GM12875 (cell line): ENCODE results near the gene LIMK1.

ENCODE experiments used
- H3K4me3 ChIP-seq: one replicate; pipeline ENCODE4 v1.5.1; 2011; ENCODE audit warnings: low read depth, low read length, control low read depth
- TF ChIP-seq, protein P1 (sequence below): IDR thresholded peaks from 2 replicates; pipeline ENCODE4 v1.5.1; 2011; ENCODE audit warnings: low read depth, mild to moderate bottlenecking, control low read depth, inconsistent platforms, low read length, moderate library complexity, borderline replicate concordance; ENCODE audit not compliant: insufficient read depth

Gene LIMK1

GRCh38 chr7:74051193-74051592 lies 32.4 kb upstream of the LIMK1 start:
- TF ChIP-seq, protein P1, sequence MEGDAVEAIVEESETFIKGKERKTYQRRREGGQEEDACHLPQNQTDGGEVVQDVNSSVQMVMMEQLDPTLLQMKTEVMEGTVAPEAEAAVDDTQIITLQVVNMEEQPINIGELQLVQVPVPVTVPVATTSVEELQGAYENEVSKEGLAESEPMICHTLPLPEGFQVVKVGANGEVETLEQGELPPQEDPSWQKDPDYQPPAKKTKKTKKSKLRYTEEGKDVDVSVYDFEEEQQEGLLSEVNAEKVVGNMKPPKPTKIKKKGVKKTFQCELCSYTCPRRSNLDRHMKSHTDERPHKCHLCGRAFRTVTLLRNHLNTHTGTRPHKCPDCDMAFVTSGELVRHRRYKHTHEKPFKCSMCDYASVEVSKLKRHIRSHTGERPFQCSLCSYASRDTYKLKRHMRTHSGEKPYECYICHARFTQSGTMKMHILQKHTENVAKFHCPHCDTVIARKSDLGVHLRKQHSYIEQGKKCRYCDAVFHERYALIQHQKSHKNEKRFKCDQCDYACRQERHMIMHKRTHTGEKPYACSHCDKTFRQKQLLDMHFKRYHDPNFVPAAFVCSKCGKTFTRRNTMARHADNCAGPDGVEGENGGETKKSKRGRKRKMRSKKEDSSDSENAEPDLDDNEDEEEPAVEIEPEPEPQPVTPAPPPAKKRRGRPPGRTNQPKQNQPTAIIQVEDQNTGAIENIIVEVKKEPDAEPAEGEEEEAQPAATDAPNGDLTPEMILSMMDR, result no peak
- H3K4me3 ChIP-seq, result no peak overlapping the region

DNA sequence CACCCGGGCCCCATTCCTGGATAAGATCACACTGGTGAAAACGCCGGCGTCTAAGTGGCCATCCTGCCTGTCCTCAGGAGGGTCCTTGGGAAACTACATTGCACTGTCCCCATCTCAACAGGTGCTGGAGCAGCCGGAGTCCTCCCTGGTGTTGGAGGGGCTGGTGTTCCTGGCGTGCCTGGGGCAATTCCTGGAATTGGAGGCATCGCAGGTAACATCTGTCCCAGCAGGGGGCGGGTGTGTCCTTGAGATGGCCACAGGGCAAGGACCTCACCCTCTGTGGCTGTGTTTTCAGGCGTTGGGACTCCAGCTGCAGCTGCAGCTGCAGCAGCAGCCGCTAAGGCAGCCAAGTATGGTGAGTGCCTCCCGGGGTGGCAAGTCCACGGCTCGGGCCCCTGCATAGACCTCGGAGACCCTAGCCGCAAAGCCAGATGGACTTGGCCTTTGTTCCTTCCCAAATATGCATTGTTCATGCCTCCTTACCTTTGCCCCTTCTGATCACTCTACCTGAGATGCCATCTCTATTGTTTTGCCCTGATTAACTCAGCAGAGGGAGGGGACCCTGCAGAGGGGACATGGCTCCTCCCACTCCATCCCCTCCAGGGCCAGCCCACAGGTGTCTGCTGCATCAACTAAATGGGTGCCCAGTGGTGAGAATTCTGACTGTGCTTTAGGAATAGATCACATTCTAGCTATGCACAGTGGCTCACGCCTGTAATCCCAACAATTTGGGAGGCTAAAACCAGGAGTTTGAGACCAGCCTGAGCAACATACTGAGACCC lies 31.8 kb upstream of the LIMK1 start:
- no peak overlapping the region for H3K4me3 ChIP-seq
- TF ChIP-seq, protein P1, result peak; percentile 39; the same call in 1 of the 2 replicates

DNA sequence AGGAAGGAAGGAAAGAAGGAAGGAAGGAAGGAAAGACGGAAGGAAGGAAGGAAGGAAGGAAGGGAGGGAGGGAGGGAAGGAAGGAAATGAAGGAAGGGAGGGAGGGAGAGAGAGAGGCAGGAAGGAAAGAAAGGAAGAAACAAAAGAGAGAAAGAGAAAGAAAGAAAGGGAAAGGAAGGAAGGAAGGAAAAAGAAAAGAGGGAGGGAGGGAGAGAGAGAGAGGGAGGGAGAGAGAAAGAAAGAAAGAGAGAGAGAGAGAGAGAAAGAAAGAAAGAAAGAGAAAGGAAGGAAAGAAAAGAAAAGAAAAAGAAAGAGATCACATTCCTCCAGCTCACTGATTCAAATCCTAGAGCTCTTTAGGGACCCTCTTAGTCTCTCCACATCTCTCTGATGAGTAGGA lies 31.0 kb upstream of the LIMK1 start:
- no peak overlapping the region for H3K4me3 ChIP-seq
- TF ChIP-seq, protein P1, result no peak

DNA sequence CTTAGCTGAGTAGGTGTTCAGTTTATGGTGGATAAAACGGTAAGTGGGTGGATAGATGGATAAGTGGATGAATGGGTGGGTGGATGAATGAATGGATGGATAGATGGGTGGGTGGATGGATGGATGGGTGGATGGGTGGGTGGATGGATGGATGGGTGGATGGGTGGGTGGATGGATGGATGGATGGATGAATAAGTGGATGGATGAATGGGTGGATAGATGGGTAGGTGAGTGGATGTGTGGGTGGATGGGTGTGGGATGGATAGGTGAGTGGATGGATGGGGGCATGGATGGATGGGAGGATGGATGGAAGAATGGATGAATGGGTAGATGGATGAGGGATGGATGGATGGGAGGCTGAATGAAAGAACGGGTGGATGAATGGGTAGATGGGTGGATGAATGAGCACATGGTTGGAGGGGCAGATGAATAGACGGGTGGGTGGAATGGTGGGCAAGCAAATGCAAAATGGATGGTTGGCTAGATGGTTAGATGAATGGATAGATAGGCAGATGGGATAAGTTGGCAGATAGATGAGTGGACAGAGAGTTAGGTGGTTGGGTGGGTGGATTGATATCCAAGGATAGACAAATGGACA lies 29.9 kb upstream of the LIMK1 start:
- TF ChIP-seq, protein P1, result no peak
- H3K4me3 ChIP-seq, result no peak overlapping the region

DNA sequence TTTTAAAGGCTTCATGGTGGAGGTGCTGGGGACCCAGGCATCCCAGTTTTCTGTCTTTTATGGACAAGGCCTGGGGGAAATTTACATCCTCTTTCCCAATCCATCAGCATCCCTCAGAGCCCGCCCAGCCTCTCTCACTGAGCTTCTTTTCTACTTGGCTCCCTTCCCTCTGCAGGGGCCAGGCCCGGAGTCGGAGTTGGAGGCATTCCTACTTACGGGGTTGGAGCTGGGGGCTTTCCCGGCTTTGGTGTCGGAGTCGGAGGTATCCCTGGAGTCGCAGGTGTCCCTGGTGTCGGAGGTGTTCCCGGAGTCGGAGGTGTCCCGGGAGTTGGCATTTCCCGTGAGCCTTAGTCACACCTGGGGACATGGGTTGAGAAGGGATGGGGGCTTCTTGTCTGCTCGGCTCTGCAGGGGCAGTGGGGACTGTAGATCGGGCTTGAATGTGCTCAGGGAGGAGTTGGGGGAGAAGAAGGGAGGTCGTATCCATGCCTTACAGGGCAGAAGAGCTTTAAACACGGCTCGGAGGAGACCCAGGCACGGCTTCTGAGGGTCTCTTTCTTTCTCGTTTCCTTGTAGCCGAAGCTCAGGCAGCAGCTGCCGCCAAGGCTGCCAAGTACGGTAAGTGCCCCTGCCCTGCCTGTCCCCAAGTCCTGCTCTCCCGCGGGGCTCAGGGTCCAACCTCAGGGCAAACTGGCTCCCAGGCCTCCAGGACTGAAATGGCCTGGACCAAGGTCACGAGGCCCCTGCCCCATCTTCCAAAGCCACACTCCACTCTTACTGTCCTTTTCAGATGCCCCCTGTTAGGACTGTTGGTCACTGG lies 27.3 kb upstream of the LIMK1 start:
- TF ChIP-seq, protein P1, result no peak
- no peak overlapping the region for H3K4me3 ChIP-seq

GRCh38 chr7:74057216-74057925 lies 26.2 kb upstream of the LIMK1 start:
- TF ChIP-seq, protein P1, result no peak
- H3K4me3 ChIP-seq, result no peak overlapping the region
